CD4-positive, alpha-beta memory T cell (primary cell): ENCODE data around the gene HPS1. TPM values are rescaled to one million over a fixed set of nuclear protein-coding genes. Genes with fewer than 3 reads are reported as not detected.

Experiments
- microRNA-seq: library from miRNA; unstranded; fragments of <30 nt; microRNA quantifications from one replicate; pipeline ENCODE4 v1.2.0, GENCODE V29; 2021; ENCODE audit warnings: borderline replicate concordance, borderline number of aligned reads, borderline microRNAs expressed, mixed read lengths
- polyA plus RNA-seq, 2 donors: library from polyadenylated mRNA; unstranded; fragments of 300-500 nt; fragmentation: Illumina TruSeq; gene quantifications; one replicate each; pipeline ENCODE4 v1.2.3, GENCODE V29; 2021
- total RNA-seq, 2 experiments: library from RNA; stranded (reverse); gene quantifications; one replicate each; pipeline ENCODE4 v1.2.3, GENCODE V29; 2021

Gene HPS1
- total and polyA plus RNA-seq, 4 experiments from 2014 or later, result 72.0 to 115 (median 91.3) TPM

Small RNA genes lying within 50 kb of the gene (microRNA-seq; reads per million reads assigned to microRNA genes)
- gene MIR1287 (33.0 reads per million, percentile 56 among the genes with 10 or more reads in this experiment), gene MIR4685 (1.2 reads per million)

Other genes with a start within 250 kb of the HPS1 start
- not detected for gene LOXL4, start 178.7 kb downstream of the HPS1 start, total RNA-seq
- gene LOXL4, start 178.7 kb downstream of the HPS1 start, polyA plus RNA-seq, result under 1 TPM in 1 of 2 donors, not detected in 1; 0.10 TPM
- gene PYROXD2, start 31.8 kb downstream of the HPS1 start, total RNA-seq, result 10 to 100 TPM; 36.2 to 36.6 TPM
- 1 to 10 TPM in 1 of 2 donors, under 1 TPM in 1; 0.98 to 2.8 TPM for gene PYROXD2, start 31.8 kb downstream of the HPS1 start, polyA plus RNA-seq